ENCODE measurements around the gene MGMT. TPM values are rescaled to one million over a fixed set of nuclear protein-coding genes. Genes with fewer than 3 reads are reported as not detected.

The MGMT gene
- total and polyA plus RNA-seq, 9 of the 15 experiments (the other 6 are each of a cell fraction or from before 2014, with no cell fraction given) = 0.03 to 0.29 (median 0.11) TPM; not detected in 4

DNA sequence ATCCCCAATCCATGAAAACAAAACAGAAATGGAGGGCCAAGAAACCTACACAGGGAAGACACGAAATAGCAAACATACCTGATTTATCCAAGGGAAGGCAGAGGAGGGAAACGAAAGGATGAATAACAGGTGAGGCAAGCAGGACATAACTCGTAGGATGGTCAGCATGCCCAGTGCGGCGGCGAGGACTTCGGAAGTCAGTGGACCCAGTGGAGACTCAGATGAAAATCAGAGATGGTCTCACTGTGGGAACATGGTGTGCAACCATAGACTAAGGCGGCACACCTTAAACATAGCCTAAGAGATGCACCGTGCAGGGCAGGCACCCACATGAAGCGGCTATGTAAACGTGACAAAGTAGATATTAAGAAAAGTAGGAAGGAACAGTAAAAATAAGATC, 157.5 kb downstream of the MGMT start (continued):
- TF ChIP-seq ZNF76 (CRISPR knock-in tag; IDR thresholded peaks at IDR 0.05; ENCODE audit: borderline replicate concordance) (no peak), PHF21A (IDR thresholded peaks at IDR 0.05; ENCODE audit: borderline replicate concordance, low read depth) (no peak), MAFG (tag; conservative IDR thresholded peaks at IDR 0.05) (no peak), GABPB1 (CRISPR knock-in tag; IDR thresholded peaks at IDR 0.05) (no peak), NFXL1 (CRISPR knock-in tag; IDR thresholded peaks at IDR 0.05) (no peak), MBD2 (IDR thresholded peaks at IDR 0.05; ENCODE audit: borderline replicate concordance, low read depth) (no peak), POLR2AphosphoS2 (IDR thresholded peaks at IDR 0.05; ENCODE audit: low read length) (no peak), RBM22 (IDR thresholded peaks at IDR 0.05; ENCODE audit: low read depth, low read length, poor library complexity, severe bottlenecking) (no peak), ZNF274 (IDR thresholded peaks at IDR 0.05; ENCODE audit: borderline replicate concordance, low read depth, low read length) (no peak), FOXP1 (CRISPR knock-in tag; IDR thresholded peaks at IDR 0.05) (no peak), FOXA3 (CRISPR knock-in tag; conservative IDR thresholded peaks at IDR 0.05 in 1 of 2, IDR thresholded peaks at IDR 0.05 in 1 of 2) (no peak), HMGN3 (IDR thresholded peaks at IDR 0.05; ENCODE audit: borderline replicate concordance, extremely low read depth, insufficient read length, low read depth, low read length) (no peak), KLF13 (tag; IDR thresholded peaks at IDR 0.05; ENCODE audit: borderline replicate concordance, low read depth) (no peak), ZNF282 (CRISPR knock-in tag; IDR thresholded peaks at IDR 0.05) (no peak)
- TF ChIP-seq, protein P1, sequence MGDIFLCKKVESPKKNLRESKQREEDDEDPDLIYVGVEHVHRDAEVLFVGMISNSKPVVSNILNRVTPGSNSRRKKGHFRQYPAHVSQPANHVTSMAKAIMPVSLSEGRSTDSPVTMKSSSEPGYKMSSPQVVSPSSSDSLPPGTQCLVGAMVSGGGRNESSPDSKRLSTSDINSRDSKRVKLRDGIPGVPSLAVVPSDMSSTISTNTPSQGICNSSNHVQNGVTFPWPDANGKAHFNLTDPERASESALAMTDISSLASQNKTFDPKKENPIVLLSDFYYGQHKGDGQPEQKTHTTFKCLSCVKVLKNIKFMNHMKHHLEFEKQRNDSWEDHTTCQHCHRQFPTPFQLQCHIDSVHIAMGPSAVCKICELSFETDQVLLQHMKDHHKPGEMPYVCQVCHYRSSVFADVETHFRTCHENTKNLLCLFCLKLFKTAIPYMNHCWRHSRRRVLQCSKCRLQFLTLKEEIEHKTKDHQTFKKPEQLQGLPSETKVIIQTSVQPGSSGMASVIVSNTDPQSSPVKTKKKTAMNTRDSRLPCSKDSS (IDR thresholded peaks at IDR 0.05; ENCODE audit: low read depth, partially characterized antibody) = no peak

All from K562 (cell line).